CD1c-positive myeloid dendritic cell (primary cell): ENCODE measurements around the gene KIAA1217.
"Not testable (repeated sequence)": the region's sequence is repeated elsewhere in the genome, so short reads cannot be mapped to it uniquely, and the experiment has no call there.

Source experiments
- DNase-seq: peaks from one replicate; pipeline ENCODE4 v3.0.0-alpha.2; 2016; ENCODE audit errors: extremely low spot score

The KIAA1217 gene

DNA sequence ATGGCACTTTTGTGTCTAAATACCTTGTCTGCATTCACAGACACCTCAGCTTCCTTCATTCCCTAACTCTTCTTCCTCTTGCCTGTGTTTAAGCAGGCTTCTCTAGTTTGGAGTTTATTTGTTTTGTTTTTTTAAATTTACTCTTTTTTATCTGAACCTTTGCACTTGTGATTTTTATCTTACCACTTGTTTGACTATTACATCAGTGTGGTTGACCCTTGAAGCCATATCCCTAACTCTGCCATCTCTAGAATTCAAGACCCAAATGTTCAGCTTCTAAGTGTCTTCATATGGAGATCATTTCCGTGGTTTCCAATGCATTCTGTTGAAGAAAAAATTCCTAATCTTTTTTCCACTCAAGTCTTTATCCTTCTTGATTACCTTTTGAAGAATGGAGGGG, 233.3 kb downstream of the KIAA1217 start:
- DNase-seq, result no peak

DNA sequence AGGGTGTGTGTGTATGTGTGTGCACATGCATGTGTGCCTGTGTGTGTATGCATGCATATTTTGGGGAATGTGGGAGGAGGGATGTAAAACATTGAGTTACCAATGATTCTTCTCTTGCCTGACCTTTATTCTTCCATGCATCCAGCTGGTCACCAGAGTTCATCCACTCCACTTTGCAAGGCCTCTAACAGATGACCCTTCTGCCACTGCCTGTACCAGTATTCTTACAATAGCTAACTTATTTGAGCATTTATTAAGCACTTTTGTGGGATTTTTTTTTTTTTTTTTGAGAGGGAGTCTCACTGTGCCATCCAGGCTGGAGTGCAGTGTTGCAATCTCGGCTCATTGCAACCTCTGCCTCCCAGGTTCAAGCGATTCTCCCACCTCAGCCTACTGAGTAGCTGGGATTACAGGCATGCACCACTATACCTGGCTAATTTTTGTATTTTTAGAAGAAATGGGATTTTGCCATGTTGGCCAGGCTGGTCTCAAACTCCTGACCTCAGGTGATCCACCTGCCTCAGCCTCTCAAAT, 233.8 kb downstream of the KIAA1217 start:
- not testable (repeated sequence) for DNase-seq

DNA sequence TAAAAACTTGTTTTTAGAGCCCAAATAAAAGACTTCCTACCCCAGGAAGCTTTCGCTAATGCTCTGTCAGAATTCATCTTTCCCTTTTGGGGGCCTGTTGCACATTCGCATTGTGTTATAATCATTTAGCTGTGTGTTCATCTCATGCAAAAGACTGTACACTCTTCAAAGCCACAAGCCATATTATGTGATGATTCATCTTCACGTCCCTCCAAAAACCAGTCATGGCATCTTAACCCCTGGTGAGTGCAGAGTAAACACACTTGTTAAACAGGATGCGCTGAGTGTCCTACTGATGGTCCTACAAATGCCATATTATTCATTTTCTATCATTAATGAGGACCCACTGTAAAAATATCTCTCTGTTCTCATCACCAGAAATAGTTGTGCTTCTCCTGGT, 235.4 kb downstream of the KIAA1217 start:
- no peak for DNase-seq

DNA sequence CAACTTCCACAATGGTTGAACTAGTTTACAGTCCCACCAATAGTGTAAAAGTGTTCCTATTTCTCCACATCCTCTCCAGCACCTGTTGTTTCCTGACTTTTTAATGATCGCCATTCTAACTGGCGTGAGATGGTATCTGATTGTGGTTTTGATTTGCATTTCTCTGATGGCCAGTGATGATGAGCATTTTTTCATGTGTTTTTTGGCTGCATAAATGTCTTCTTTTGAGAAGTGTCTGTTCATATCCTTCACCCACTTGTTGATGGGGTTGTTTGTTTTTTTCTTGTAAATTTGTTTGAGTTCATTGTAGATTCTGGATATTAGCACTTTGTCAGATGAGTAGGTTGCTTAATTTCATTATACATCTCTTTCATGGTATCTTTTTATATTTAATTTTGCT, 237.0 kb downstream of the KIAA1217 start:
- not testable (repeated sequence) for DNase-seq

DNA sequence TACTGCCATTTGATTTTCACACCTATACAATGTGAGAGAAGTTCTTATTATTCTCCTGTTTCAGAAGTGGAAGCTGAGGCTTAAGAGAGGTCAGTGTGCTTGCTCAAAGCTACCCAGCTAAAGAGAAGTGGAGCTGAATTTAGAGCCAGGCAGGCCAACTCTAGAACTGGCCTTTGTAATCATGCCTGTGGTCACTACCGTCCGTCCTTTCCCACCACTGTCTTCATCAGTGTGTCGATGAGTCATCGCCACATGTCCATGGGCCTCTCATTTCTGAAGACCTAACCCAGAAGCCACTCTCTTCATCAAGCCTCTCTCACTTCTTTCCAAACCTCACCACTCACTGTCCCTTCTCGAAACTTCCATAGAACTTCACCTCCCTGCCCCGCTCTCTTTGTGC, 237.8 kb downstream of the KIAA1217 start:
- DNase-seq, result no peak

DNA sequence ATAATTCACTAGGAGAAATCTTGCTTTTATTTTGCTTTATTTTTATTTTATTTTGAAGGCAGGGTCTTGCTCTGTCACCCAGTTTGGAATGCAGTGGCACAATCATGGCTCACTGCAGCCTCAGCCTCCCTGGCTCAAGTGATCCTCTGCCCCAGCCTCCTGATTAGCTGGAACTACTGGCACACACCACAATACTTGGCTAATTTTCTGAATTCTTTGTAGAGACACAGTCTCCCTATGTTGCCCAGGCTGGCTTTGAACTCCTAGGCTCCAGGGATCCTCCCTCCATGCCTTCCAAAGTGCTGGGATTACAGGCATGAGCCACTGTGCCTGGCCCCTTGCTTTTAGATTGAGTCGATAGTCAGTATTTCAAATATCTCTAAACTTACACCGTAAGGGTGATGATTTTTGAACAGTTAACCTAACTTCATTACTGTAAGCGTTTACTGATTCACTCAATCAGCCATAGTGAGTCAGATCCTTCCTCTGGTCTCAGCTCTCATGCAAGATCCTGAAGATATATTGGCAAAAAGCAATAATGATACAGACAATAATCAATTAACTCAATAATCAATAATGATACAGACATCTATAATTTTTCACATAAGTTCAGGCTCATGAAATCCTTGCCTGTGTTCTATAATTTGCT, 239.5 kb downstream of the KIAA1217 start:
- DNase-seq, result no peak

DNA sequence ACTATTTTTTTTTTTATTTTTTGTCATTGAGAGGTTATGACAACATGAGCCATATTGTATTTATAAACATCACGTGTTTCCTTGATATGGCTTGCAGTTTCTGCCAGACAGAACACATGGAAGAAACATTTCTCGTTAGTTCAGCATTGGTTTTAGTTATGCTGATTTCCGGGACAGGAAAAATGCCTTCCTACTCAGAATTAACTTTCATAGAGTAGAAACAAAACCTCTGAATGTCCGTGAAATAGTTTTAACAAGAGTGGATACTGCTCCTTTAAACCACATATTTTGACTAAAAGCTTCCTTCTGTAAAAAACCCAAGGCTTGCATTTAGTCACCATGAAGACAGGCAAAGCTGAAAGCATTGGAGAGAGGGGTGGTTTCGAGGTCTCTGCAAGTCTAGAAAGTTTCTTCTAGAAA, 240.4 kb downstream of the KIAA1217 start:
- DNase-seq, result no peak

DNA sequence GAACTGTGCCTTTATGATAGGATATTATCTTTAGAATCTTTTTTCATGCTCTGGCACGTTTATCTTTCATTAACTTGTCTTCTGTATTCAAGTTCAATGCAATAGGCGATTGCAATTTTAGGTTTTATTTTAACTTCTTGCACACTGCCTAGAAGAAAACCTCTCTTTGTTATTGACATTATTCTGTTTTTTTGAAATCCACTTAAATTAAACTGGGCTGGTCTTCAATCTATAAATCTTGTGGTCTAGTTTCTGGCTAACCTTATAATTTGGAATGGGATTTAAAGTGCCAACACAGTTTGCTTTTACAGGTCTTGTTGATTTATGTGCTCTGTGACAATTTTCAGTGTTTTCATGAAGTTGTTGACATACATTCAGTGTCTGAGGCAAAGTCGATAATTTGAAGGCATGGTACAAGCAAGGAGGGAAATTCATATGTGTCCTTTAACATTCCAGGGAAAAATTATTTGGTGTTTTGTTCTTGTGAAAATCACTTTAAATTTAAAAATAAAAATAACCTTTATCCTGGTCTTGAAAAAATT, 240.9 kb downstream of the KIAA1217 start:
- no peak for DNase-seq

DNA sequence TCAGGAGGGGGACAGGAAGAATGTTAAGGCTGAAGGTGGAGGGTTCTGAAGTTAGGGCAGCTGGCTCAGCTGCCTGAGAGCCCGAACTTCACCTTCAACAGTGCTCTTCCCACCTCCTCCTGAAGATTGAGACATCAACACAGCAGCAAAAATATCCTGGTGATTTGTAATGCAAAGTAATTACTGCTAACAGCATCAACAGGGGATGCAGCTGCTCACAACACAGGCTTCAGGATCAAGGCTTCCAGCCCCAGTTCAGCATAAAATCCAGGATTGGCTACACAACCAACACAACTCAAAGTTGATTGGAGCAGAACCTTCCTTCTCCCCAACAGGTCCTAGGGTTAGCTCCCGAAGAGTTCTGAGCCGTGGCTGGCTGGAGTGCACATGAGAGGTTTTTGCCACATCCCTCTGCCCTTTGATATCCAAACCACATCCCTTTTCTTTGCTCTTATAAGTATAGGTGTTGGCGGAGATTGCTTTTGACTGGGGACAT, 242.4 kb downstream of the KIAA1217 start:
- DNase-seq, result no peak

DNA sequence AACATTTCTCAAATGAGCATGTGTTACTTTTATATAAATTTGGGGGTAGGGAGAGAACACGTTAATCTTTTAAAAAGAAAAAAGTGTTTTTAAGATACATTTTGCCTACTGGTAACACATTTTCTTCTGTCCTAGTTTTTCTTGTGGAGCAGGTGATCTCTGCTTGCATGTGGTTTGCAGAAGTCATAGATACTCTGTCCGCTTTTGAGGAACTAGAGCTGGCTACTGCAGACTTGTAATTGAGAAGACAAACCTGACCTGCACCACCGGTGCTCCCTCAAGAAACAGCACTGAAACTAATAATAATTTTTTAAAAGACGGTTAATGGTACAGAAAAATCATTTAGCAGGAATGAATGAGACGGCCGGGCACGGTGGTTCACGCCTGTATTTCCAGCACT, 243.1 kb downstream of the KIAA1217 start:
- DNase-seq, result no peak

DNA sequence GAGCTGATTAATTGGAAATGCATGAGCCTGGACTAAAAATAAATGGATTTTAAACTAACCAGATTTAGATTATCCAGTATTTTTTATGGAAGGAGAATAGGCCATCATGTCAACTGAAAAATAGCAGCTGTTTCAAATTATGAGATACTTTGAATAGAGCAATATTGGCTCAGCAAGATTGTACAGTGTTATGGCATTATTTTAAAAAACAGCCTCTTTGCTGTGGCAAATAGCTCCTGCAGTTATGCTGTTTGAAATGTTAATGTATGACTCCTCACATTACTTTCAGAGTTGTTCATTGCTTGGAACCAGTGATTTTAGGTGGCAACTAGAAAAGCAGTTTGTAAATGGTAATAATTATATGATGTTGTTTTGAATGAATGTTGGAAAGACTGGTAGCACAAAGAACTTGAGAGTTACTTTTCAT, 244.5 kb downstream of the KIAA1217 start:
- DNase-seq, result no peak

DNA sequence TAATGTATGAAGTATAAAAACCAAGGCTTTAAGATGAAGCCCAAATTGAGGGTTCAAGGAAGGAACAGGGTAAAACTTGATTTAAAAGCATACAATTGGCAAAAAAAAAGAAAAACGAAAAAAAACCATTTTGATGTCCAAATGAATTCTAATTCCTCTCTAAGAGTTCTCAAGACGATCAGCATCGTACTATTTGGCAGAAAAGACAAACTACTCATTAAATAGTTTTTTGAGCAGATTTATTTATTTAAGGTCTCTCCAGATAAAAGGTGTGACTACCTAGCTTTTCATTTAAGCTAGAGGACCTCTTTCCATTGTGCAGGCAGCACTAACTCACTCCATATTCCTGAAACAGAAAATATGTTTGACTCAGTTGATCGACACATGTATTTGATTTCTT, 245.0 kb downstream of the KIAA1217 start:
- DNase-seq, result no peak

DNA sequence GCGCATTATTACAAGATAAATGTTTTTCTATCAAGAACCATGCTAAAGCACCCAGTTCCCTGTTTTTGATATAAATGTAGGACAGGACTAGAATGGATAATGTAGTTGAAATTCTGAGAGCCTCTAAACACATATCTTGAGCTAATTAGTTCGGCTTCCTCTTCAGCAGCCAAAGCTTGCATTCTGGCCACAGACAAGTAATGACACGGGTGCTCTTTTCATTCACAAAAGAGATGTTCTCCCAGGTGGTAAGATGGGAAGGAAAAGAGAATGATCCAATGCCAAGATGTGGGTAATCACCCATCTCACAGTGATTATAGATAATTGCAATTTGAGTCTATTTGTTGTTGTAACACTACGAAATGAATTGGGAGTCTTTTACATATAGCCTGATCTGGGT, 246.5 kb downstream of the KIAA1217 start:
- no peak for DNase-seq

DNA sequence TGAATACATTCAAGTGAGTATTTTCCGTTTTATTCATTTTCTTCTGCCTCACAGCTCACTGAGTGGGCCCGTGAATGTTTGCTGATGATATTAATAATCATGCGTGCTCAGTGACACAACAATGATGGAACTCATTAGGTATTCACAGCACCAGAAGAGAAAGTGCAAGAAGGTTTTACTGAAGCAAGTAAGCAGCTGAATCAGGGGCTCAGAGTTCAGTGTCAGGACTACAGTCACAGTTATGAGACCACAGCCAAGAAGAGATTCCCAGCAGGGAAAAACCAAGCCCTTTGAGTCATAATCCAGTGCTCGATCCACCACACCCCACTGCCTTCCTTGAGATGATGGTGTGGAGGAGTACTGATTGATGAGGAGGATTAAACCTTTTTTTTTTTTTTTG, 247.4 kb downstream of the KIAA1217 start:
- no peak for DNase-seq

DNA sequence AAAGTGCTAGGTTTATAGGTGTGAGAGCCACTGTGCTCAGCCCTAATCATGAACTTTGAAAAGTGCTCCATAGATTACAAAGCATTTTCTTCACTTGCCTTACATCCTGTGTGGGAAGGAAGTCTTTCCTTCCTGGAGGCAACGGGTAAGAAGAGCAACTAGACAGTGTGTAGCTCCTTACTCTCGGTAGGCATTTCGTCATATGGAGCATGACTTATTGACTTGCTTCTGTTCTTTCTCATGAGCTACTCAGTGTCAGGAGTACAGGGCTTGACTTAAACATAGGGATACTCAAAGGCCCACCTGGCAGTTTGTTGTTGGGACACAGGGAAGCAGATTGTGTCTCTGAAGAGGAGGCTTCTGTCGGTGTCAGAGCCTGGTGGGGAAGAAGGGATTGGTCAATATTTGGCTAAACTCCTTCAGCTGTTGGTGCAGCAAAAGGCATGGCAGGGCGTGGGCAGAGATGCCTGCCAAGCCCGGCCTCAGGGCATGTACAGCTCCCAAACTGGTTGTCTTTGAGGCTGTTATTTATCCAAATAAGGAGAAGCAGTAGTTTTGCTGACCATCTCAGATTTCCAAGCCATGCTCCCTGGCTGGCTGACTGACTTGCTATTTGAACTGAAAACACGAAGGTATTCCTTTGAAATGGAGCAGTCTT, 248.9 kb downstream of the KIAA1217 start:
- DNase-seq, result no peak

DNA sequence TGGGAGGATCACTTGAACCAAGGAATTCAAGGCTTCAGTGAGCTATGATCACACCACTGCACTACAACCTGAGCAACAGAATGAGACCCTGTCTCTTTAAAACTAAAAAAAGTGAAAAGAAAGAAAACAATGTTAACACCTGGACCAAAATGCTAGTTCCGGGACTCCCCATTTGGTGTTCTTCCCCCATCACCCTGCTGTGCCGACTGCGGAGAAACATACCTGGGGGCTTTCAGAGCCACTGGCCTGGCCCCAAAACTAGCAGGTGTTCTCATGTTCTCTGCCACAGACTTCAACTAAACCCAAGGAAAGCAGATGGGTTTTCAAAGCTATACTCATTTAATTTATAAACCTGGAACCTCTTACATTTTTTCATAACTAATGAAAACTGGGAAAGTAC, 250.9 kb downstream of the KIAA1217 start:
- DNase-seq, result no peak

DNA sequence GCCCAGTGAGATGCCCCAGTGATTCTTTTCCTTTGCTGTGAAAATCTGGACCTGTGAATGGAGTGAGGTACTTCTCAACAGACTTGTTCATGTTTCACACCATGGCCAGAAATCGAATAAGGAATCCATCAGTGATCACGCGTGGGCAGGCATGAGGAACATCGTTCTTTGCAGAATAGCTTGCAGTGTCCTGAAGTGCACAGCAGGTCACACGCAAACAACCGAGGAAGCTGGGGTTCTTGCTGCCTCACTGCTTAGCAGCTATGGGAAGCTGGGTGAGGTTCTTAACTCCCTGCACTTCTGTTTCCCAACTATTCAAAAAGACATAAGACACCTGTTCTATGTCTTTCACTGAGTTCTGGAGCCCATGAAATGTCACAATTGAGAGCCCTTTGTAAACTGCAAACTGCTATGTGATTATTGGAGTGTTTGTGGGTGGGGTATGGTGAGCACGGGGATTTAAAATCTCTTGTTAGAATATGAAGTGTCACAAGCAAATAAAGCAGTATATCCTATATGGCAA, 253.4 kb downstream of the KIAA1217 start:
- DNase-seq, result no peak

DNA sequence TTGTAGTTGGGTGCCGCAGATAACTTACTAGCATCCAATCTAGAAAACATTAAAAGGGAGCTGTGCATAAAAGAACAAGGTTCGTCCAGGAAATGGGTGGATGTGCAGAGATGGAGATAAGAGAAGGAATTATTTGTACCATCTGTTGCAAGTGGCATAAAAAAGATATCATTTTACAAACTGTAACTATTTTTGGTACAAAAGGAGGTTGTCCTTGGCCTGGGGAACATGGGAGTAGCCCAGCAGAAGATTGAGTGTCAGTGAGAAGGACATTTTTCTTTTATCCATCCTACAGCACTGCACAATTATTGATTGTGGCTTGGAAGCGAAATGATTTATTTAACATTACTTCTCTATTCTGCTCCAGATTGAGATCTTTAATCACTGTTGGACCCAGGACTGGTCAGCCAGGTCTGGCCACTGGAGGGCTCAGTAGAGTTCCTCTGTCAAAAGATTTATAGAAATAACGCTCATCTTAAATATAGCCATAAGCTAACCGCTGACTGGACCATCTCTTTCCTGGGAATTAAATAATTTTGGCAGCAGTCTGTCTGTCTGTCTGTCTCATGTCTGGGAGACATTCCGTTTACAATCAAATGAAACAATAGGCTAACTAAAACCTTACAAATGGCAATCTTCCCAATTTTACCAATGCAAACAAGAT, 254.1 kb downstream of the KIAA1217 start:
- no peak for DNase-seq

DNA sequence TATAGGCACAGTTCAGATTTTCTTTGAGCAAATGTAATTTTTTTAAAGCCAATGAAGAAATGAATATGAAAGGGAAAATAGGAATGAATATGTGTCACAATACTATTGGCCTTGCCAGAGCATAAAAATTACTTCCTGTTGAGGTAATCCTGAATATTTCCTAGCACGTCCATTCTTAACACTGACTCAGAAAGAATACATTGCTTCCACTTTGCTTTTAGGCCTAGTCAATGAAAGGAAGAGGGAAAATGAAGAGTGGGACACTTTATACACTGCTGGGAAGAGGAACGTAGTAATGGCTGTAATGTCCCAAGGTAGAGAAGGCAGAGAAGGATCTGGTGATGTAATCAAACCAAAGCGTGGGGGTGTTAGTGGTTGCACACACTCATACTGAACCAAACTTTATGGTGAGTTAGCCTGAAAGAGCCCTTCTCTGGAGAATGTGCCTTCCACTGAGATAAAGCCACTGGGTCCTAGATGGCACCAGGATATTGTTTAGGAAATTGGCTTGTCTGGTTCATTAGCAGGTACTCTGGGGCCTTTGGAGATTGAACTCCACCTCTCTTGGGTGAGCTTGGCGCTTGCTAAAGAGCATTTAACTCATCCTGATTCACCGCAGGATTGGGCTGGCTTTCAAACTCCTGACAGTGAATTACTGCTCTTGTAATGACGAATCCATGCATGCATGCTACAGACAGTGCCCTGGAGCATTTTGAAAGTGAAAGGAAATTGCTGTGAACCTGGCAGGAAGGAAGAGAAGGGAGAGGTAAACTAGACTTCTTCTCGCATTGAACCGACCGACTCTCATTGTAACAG, 254.9 kb downstream of the KIAA1217 start:
- no peak for DNase-seq

DNA sequence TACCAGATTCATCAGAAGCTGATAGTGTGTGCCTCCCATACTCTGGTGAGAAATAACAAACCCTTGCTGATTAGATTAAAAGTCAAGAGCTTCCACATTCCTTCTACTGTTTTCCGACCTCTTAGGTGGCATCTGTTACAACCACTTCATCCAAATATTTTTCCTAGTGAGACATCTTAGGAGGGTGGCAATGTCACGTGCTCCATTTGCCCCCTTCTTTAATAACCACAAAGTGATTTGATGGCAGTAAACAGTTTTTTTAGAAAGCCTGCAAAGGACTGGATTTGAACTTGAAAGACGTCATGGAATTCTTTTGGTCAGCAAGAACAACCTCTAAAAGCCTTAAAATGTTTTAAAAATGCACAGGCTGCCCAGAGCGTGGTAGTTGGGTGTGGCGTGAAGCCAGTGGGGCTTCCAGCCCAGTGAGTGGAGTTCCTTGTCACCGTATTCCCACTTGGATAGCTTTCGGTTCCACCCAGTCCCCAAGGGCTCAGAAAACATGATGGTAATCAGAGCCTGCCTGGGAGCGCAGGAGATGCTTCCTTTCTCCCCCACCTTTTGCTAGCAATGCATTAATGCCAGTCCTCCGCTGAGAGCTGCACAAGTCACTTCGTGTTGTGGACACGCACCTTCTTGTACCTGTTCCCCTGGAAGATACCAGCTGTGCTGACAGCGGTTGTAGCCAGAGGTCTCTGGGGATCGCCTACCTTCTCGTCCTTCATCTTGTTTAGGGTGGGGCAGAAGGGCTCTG, 256.4 kb downstream of the KIAA1217 start:
- DNase-seq, result no peak
